ENCODE data around the gene OR2J3.
"Not testable (repeated sequence)": the region's sequence is repeated elsewhere in the genome, so short reads cannot be mapped to it uniquely, and the experiment has no call there.

Gene OR2J3

GRCh38 chr6:29097803-29098202, 10.1 kb upstream of the OR2J3 start:
- TF ChIP-seq, protein P1, sequence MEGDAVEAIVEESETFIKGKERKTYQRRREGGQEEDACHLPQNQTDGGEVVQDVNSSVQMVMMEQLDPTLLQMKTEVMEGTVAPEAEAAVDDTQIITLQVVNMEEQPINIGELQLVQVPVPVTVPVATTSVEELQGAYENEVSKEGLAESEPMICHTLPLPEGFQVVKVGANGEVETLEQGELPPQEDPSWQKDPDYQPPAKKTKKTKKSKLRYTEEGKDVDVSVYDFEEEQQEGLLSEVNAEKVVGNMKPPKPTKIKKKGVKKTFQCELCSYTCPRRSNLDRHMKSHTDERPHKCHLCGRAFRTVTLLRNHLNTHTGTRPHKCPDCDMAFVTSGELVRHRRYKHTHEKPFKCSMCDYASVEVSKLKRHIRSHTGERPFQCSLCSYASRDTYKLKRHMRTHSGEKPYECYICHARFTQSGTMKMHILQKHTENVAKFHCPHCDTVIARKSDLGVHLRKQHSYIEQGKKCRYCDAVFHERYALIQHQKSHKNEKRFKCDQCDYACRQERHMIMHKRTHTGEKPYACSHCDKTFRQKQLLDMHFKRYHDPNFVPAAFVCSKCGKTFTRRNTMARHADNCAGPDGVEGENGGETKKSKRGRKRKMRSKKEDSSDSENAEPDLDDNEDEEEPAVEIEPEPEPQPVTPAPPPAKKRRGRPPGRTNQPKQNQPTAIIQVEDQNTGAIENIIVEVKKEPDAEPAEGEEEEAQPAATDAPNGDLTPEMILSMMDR (IDR thresholded peaks at IDR 0.05; ENCODE audit: low read depth, low read length): no peak
- DNase-seq (ENCODE audit: extremely low read depth, low read depth): no peak

DNA sequence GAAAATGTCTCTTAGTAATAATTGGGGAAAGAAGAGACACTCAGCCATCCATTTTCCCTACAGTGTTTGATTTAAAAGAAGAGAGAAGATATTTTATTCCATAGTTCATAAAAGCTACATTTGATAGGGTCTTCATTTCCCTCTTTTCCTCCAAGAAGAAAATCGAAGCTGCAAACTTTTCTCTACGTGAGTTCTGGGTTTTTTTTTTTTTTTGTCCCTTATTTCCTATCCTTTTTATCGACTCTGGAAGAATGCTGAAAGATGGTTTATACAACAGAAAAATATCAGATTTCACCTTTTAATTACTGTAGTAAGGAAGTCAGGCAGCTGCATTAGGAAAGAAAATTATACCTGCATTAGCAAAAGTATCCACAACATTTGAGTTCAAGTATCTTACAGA, 8.7 kb upstream of the OR2J3 start, which contains the start of gene OR2J1:
OR2J1 (plus strand) TSS at position 301 of the 400 bp plus-strand sequence. CDS start 1,453 bp downstream, outside the sequence.
- TF ChIP-seq, protein P1 (IDR thresholded peaks at IDR 0.05; ENCODE audit: low read depth, low read length): no peak
- DNase-seq (ENCODE audit: extremely low read depth, low read depth): no peak

- no peak for DNase-seq (ENCODE audit: extremely low read depth, low read depth)
- TF ChIP-seq, protein P1 (IDR thresholded peaks at IDR 0.05; ENCODE audit: low read depth, low read length): no peak
These were observed 4.3 kb downstream of the OR2J3 start for GRCh38 chr6:29112135-29112534.

GRCh38 chr6:29114964-29115363, 7.1 kb downstream of the OR2J3 start:
- not testable (repeated sequence) for DNase-seq (ENCODE audit: extremely low read depth, low read depth)

- DNase-seq (ENCODE audit: extremely low read depth, low read depth): no peak
- TF ChIP-seq, protein P1 (IDR thresholded peaks at IDR 0.05; ENCODE audit: low read depth, low read length): no peak
These were observed 21.6 kb downstream of the OR2J3 start for GRCh38 chr6:29129326-29130012.

GRCh38 chr6:29130644-29131043, 22.8 kb downstream of the OR2J3 start:
- TF ChIP-seq, protein P1 (IDR thresholded peaks at IDR 0.05; ENCODE audit: low read depth, low read length): no peak
- DNase-seq (ENCODE audit: extremely low read depth, low read depth): no peak

- no peak for DNase-seq (ENCODE audit: extremely low read depth, low read depth)
- TF ChIP-seq, protein P1 (IDR thresholded peaks at IDR 0.05; ENCODE audit: low read depth, low read length): no peak
These were observed 23.8 kb downstream of the OR2J3 start for GRCh38 chr6:29131691-29132090.

DNA sequence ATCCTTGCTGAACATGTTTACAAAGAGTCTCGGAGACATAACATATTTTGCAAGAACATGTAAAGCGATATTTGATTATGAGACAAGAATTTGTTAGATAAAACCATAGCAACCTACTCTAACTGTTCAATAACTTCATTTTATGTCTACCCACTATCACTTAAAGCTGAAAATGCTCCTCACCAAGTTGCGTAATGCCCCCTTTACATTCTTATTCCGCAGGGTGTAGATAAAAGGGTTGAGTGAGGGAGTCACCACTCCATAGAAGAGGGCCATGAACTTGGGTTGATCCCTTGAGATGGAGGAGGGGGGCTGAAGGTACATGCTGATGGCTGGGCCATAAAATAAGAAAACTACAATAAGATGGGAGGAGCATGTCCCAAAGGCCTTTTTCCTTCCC, 29.9 kb downstream of the OR2J3 start:
- no peak for DNase-seq (ENCODE audit: extremely low read depth, low read depth)

More for the DNA sequence above, 29.9 kb downstream of the OR2J3 start:
- TF ChIP-seq, protein P1 (IDR thresholded peaks at IDR 0.05; ENCODE audit: low read depth, low read length): no peak
